Nephron (organoid): ENCODE data around the gene OR5K3.

Source experiments
- H3K27ac Mint-ChIP-seq, 3 experiments: 2 replicates each; pipeline ENCODE4 v1.8.0; 2020; ENCODE audit warnings: mixed read lengths in 3 of 3, mild to moderate bottlenecking in 2 of 3, moderate library complexity in 1 of 3
- H3K27me3 Mint-ChIP-seq: 2 replicates; pipeline ENCODE4 v1.8.0; 2021; ENCODE audit warnings: low read depth, mild to moderate bottlenecking, moderate library complexity, mixed read lengths
- H3K36me3 Mint-ChIP-seq: 2 replicates; pipeline ENCODE4 v1.8.0; 2020; ENCODE audit warnings: low read depth, mixed read lengths
- H3K4me1 Mint-ChIP-seq: 2 replicates; pipeline ENCODE4 v1.8.0; 2020; ENCODE audit warnings: mixed read lengths
- H3K4me3 Mint-ChIP-seq, 3 experiments: 2 replicates each; pipeline ENCODE4 v1.8.0; 2020; ENCODE audit warnings: mild to moderate bottlenecking in 3 of 3, mixed read lengths in 3 of 3, moderate library complexity in 2 of 3
- H3K9me3 Mint-ChIP-seq: 2 replicates; pipeline ENCODE4 v1.8.0; 2020; ENCODE audit warnings: mixed read lengths
- CTCF ChIP-seq, 3 experiments: fragments of 200-600 bp; sonication (generic); IDR thresholded peaks; one replicate each; pipeline ENCODE4 v1.5.0; 2021; ENCODE audit warnings: antibody characterized with exemption in 3 of 3; ENCODE audit not compliant: unreplicated experiment in 3 of 3

Gene OR5K3

GRCh38 chr3:98390366-98390765 lies at the start of gene OR5K3:
OR5K3 (plus strand) TSS chr3:98390666; CDS start chr3:98390666, 0 bp downstream.
- Mint-ChIP-seq H3K4me1 (no peaks in the 10 kb centered on the region), H3K9me3 (no peaks in the 10 kb centered on the region), H3K36me3 (no peaks in the 10 kb centered on the region), H3K4me3 (no peak within 1 kb of the TSS), H3K27ac (no peak within 1 kb of the TSS), H3K27me3 (no peaks in the 10 kb centered on the region)
- TF ChIP-seq CTCF (IDR thresholded peaks at IDR 0.05; ENCODE audit: unreplicated experiment in 3 of 3): no peak

- Mint-ChIP-seq H3K4me1 (no peaks in the 10 kb centered on the region), H3K9me3 (no peaks in the 10 kb centered on the region), H3K27me3 (peaks cover 8% of the 10 kb centered on the region), H3K27ac (no peak overlapping the region), H3K36me3 (no peaks in the 10 kb centered on the region), H3K4me3 (no peak overlapping the region)
- TF ChIP-seq CTCF (IDR thresholded peaks at IDR 0.05; ENCODE audit: unreplicated experiment in 3 of 3): no peak
These were observed 48.7 kb upstream of the OR5K3 start for GRCh38 chr3:98341758-98342157.

GRCh38 chr3:98343647-98344507 lies 46.6 kb upstream of the OR5K3 start:
- Mint-ChIP-seq H3K4me3 (no peak overlapping the region), H3K9me3 (no peaks in the 10 kb centered on the region), H3K36me3 (no peaks in the 10 kb centered on the region), H3K27ac (no peak overlapping the region), H3K4me1 (no peaks in the 10 kb centered on the region), H3K27me3 (peaks cover 4% of the 10 kb centered on the region)
- peak; percentile 26 to 55 (median 43) for TF ChIP-seq CTCF (IDR thresholded peaks at IDR 0.05; ENCODE audit: unreplicated experiment in 3 of 3)

GRCh38 chr3:98350082-98350481 lies 40.4 kb upstream of the OR5K3 start:
- H3K27me3 Mint-ChIP-seq: peaks cover 4% of the 10 kb centered on the region
- no peak overlapping the region for H3K27ac Mint-ChIP-seq
- no peak for TF ChIP-seq CTCF (IDR thresholded peaks at IDR 0.05; ENCODE audit: unreplicated experiment in 3 of 3)
- no peaks in the 10 kb centered on the region for H3K4me1 Mint-ChIP-seq
- no peaks in the 10 kb centered on the region for H3K9me3 Mint-ChIP-seq
- H3K4me3 Mint-ChIP-seq: no peak overlapping the region
- H3K36me3 Mint-ChIP-seq: no peaks in the 10 kb centered on the region

GRCh38 chr3:98353554-98353953 lies 36.9 kb upstream of the OR5K3 start, which contains the start of gene OR5K4:
OR5K4 (plus strand) TSS chr3:98353854; CDS start chr3:98353854, 0 bp downstream.
- no peak for TF ChIP-seq CTCF (IDR thresholded peaks at IDR 0.05; ENCODE audit: unreplicated experiment in 3 of 3)
- H3K4me1 Mint-ChIP-seq: no peaks in the 10 kb centered on the region
- H3K9me3 Mint-ChIP-seq: peaks cover 4% of the 10 kb centered on the region
- no peak within 1 kb of the TSS for H3K4me3 Mint-ChIP-seq
- peaks cover 4% of the 10 kb centered on the region for H3K27me3 Mint-ChIP-seq
- H3K36me3 Mint-ChIP-seq: no peaks in the 10 kb centered on the region
- no peak within 1 kb of the TSS for H3K27ac Mint-ChIP-seq

GRCh38 chr3:98359250-98359649 lies 31.2 kb upstream of the OR5K3 start:
- no peaks in the 10 kb centered on the region for H3K36me3 Mint-ChIP-seq
- H3K27me3 Mint-ChIP-seq: no peaks in the 10 kb centered on the region
- H3K27ac Mint-ChIP-seq: no peak overlapping the region
- H3K4me3 Mint-ChIP-seq: no peak overlapping the region
- TF ChIP-seq CTCF (IDR thresholded peaks at IDR 0.05; ENCODE audit: unreplicated experiment in 3 of 3): no peak
- peaks cover 11% of the 10 kb centered on the region for H3K9me3 Mint-ChIP-seq
- H3K4me1 Mint-ChIP-seq: no peaks in the 10 kb centered on the region
